ENCODE data around the gene KDM8. TPM values are rescaled to one million over a fixed set of nuclear protein-coding genes. Genes with fewer than 3 reads are reported as not detected.
"Not testable (repeated sequence)": the region's sequence is repeated elsewhere in the genome, so short reads cannot be mapped to it uniquely, and the experiment has no call there.

Gene KDM8
- total RNA-seq, 4 donors from 2014 or later, result 2.5 to 7.1 (median 3.7) TPM

DNA sequence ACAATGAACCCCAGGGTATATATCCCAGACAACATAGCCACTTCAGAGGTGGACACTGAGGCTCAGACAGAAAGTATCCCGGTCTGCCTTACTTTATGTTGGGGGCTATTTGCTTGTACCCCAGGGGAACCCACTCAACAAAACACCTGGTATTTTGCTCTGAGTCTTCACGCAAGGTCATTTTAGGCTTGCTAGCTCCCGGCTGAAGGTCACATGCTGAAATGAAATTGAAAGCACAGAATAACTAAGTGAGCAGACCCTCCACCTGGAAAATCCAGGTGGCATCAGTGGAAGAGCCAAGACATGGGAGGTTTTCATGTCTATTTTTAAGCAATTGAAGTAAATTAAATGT is 4.1 kb upstream of the KDM8 start:
- WGBS, result 97% methylated on average over 3 of the region's 3 CpGs
- intact Hi-C loops (cut with DNase I), result no loop called here
- H3K9me3 ChIP-seq, result no peaks in the 10 kb centered on the region
- H3K36me3 ChIP-seq, result no peaks in the 10 kb centered on the region
- TF ChIP-seq POLR2A (IDR thresholded peaks at IDR 0.05; ENCODE audit: low read depth) (no peak), CTCF (IDR thresholded peaks at IDR 0.05) (no peak), POLR2AphosphoS5 (IDR thresholded peaks at IDR 0.05) (no peak), EP300 (IDR thresholded peaks at IDR 0.05) (no peak)
- no peak for DNase-seq (ENCODE audit: extremely low spot score)
- H3K4me1 ChIP-seq, result peaks cover 5 to 12% (median 8%) of the 10 kb centered on the region in 4 donors
- peaks cover 0 to 27% (median 0%) of the 10 kb centered on the region in 4 donors for H3K27me3 ChIP-seq
- H3K27ac ChIP-seq (replicated peaks in 1 of 4), result no peak overlapping the region
- no peak overlapping the region for H3K4me3 ChIP-seq

DNA sequence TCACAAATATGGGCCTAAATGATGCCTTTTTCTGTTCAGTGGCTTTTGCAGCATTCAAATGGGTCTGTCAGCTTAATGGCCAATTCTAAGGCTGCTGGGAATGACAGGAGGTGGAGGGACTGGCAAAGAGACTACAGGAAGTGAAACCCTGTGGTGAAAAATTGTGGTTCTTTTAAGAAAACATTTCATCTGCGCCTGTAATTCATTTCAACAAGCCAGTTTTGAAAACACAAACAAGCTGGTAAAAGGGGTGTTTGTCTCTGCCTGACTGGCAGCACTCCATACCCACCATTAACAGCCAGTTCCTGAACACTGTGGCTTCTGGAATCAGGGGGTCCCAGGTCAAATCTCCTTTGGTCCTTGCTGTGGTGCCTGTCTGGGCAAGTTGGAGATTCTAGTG is 3.6 kb upstream of the KDM8 start:
- Histone ChIP-seq H3K27ac (replicated peaks in 1 of 4) (no peak overlapping the region), H3K4me1 (peaks cover 10 to 17% (median 13%) of the 10 kb centered on the region in 4 donors), H3K27me3 (peaks cover 0 to 27% (median 0%) of the 10 kb centered on the region in 4 donors), H3K36me3 (no peaks in the 10 kb centered on the region), H3K4me3 (no peak overlapping the region), H3K9me3 (no peaks in the 10 kb centered on the region)
- TF ChIP-seq CTCF (IDR thresholded peaks at IDR 0.05), result no peak
- no peak for TF ChIP-seq POLR2AphosphoS5 (IDR thresholded peaks at IDR 0.05)
- TF ChIP-seq POLR2A (IDR thresholded peaks at IDR 0.05; ENCODE audit: low read depth), result no peak
- no peak for TF ChIP-seq EP300 (IDR thresholded peaks at IDR 0.05)
- 50% methylated on average over 1 of the region's 1 CpG for WGBS
- DNase-seq (ENCODE audit: extremely low spot score), result no peak
- intact Hi-C loops (cut with DNase I), result no loop called here

GRCh38 chr16:27200914-27201313 is 2.4 kb upstream of the KDM8 start:
- H3K4me3 ChIP-seq; DNase-seq (ENCODE audit: extremely low spot score); H3K9me3 ChIP-seq; H3K36me3 ChIP-seq; H3K27ac ChIP-seq (replicated peaks in 1 of 4); intact Hi-C loops (cut with DNase I): not testable (repeated sequence)
- WGBS, result 90% methylated on average over 3 of the region's 3 CpGs
- Histone ChIP-seq H3K27me3 (peaks cover 0 to 20% (median 0%) of the 10 kb centered on the region in 4 donors), H3K4me1 (peaks cover 11 to 26% (median 16%) of the 10 kb centered on the region in 4 donors)

DNA sequence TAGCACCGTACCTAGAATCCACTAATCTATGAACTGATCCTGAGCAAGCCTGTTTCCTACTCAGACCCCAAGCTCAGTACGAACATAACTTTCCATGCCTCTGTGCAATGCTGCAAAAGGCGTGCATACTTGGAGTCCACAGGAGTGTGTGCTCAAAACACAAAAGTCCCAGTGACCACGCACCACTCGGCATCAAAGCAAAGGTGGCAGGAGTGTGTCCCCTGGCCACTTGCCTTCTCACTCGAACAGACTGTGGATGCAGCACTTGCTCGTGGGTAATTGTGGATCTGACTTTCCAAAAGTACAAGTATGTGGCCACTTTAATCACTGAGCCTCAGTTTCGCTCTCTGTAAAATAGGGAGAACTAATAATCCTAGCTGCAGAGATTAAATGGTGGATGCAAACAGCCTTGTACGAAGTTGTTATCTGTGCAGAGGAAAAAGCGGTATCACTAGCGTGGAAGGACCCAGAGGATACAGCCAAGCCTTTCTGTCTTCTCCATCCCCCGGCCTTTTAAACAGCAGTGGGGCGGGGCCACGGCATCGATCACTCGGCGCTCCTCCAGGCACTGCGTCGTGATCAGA is 311 bp upstream of the KDM8 start:
- Histone ChIP-seq H3K27me3 (no peaks in the 10 kb centered on the region), H3K36me3 (peaks cover 0 to 9% (median 3%) of the 10 kb centered on the region in 4 donors), H3K9me3 (no peaks in the 10 kb centered on the region), H3K4me1 (peaks cover 11 to 26% (median 16%) of the 10 kb centered on the region in 4 donors), H3K4me3 (peak overlapping the region; percentile 62 to 76 (median 70)), H3K27ac (replicated peaks in 1 of 4) (peak overlapping the region; percentile 94 to 97 (median 95))
- 25% methylated on average over 18 of the region's 19 CpGs for WGBS
- intact Hi-C loops (cut with DNase I), result no loop called here
- no peak for TF ChIP-seq POLR2AphosphoS5 (IDR thresholded peaks at IDR 0.05)
- TF ChIP-seq EP300 (IDR thresholded peaks at IDR 0.05), result no peak
- TF ChIP-seq POLR2A (IDR thresholded peaks at IDR 0.05; ENCODE audit: low read depth), result no peak
- TF ChIP-seq CTCF (IDR thresholded peaks at IDR 0.05), result no peak
- no peak for DNase-seq (ENCODE audit: extremely low spot score)

- DNase-seq (ENCODE audit: extremely low spot score), result no peak
- intact Hi-C loops (cut with DNase I), result no loop called here
- 73% methylated on average over 9 of the region's 14 CpGs for WGBS
Observed at GRCh38 chr16:27204312-27204915, 1.1 kb downstream of the KDM8 start.

More at GRCh38 chr16:27204312-27204915, 1.1 kb downstream of the KDM8 start:
- Histone ChIP-seq H3K27me3 (no peaks in the 10 kb centered on the region), H3K36me3 (peaks cover 0 to 13% (median 4%) of the 10 kb centered on the region in 4 donors), H3K27ac (replicated peaks in 1 of 4) (peak overlapping the region; percentile 94 to 97 (median 95)), H3K4me1 (peaks cover 11 to 26% (median 16%) of the 10 kb centered on the region in 4 donors), H3K4me3 (peak overlapping the region; percentile 62 to 76 (median 70)), H3K9me3 (no peaks in the 10 kb centered on the region)
- TF ChIP-seq POLR2AphosphoS5 (IDR thresholded peaks at IDR 0.05), result no peak
- no peak for TF ChIP-seq POLR2A (IDR thresholded peaks at IDR 0.05; ENCODE audit: low read depth)
- TF ChIP-seq EP300 (IDR thresholded peaks at IDR 0.05), result no peak
- no peak for TF ChIP-seq CTCF (IDR thresholded peaks at IDR 0.05)
